K562 (cell line): Measurements from ENCODE around the gene PCCA. TPM values are rescaled to one million over a fixed set of nuclear protein-coding genes. Genes with fewer than 3 reads are reported as not detected.

Experiments used
- ATAC-seq: fragments of 200-7000 bp; cut with Tn5 transposase; 3 replicates; pipeline ENCODE4 v1.9.1; 2020; ENCODE audit warnings: moderate library complexity
- BruUV-seq: library from RNA; stranded (reverse); fragments of 400-500 nt; replicated peaks from 2 replicates; lab custom pipeline; 2021; lab: Mats Ljungman, UMichigan
- CTCF ChIA-PET: fragments of 300-600 bp; formaldehyde crosslinking; extraction: SDS; loops from one replicate; lab custom pipeline; 2021; ENCODE audit warnings: low intra/inter-chr PET ratio; lab: Yijun Ruan, JAX
- POLR2A ChIA-PET: fragments of 300-600, 350-650 bp; sonication (Branson Sonifier 250); formaldehyde crosslinking; extraction: SDS; loops from one replicate; lab custom pipeline; 2021; ENCODE audit warnings: antibody characterized with exemption, inconsistent platforms; lab: Yijun Ruan, JAX
- DNase-seq, 4 experiments: peaks; one replicate each; pipeline versions ENCODE4 v3.0.0 to v3.0.0-alpha.2; 2011 to 2018; ENCODE audit warnings: low spot score in 3 of 4, mixed read lengths in 3 of 4; ENCODE audit errors: extremely low read depth in 1 of 4
- FAIRE-seq: peaks from 2 replicates; lab custom pipeline; 2011; peaks lifted over from hg19 to GRCh38; lab: Jason Lieb, UNC
- H2AFZ ChIP-seq: 2 replicates; pipeline ENCODE4 v1.6.0; 2011; ENCODE audit warnings: low read depth, low read length, control low read depth, inconsistent platforms
- H3K27ac ChIP-seq: fragments of 200-600 bp; 3 replicates; pipeline ENCODE4 v1.8.0; 2011; ENCODE audit warnings: low read depth, mild to moderate bottlenecking, control low read depth, inconsistent platforms, low read length, moderate library complexity, mixed read lengths; ENCODE audit errors: extremely low read depth
- H3K27me3 ChIP-seq, 2 experiments: fragments of 300-600 bp in 1 of 2; 2 replicates in 1 of 2; 3 replicates in 1 of 2; pipeline versions ENCODE4 v1.6.0 to v1.8.0; 2011; ENCODE audit warnings: inconsistent platforms in 2 of 2, low read length in 2 of 2, mild to moderate bottlenecking in 1 of 2, mixed read lengths in 1 of 2, moderate library complexity in 1 of 2; ENCODE audit not compliant: control insufficient read depth in 2 of 2, insufficient read depth in 2 of 2
- H3K36me3 ChIP-seq: fragments of 300-600 bp; 3 replicates; pipeline ENCODE4 v1.8.0; 2011; ENCODE audit warnings: mild to moderate bottlenecking, low read length, inconsistent platforms; ENCODE audit not compliant: control insufficient read depth, insufficient read depth
- H3K4me1 ChIP-seq, 2 experiments: fragments of 200-600 bp in 1 of 2; replicated peaks in 1 of 2; 2 replicates in 1 of 2; 3 replicates in 1 of 2; pipeline versions ENCODE4 v1.5.1 to v1.8.0; 2011; ENCODE audit warnings: inconsistent platforms in 2 of 2, low read length in 2 of 2, mild to moderate bottlenecking in 1 of 2, mixed read lengths in 1 of 2, moderate library complexity in 1 of 2; ENCODE audit not compliant: control insufficient read depth in 2 of 2, insufficient read depth in 2 of 2
- H3K4me2 ChIP-seq: 2 replicates; pipeline ENCODE4 v1.6.1; 2011; ENCODE audit warnings: low read length, control low read depth, inconsistent platforms, mixed read lengths; ENCODE audit not compliant: insufficient read depth
- H3K4me3 ChIP-seq: fragments of 200-600 bp; sonication (generic), shearing (Covaris generic); 2 replicates; pipeline ENCODE4 v1.5.1; 2016; ENCODE audit warnings: control low read depth, inconsistent platforms
- H3K79me2 ChIP-seq: fragments of 200-600 bp; 3 replicates; pipeline ENCODE4 v1.8.0; 2011; ENCODE audit warnings: low read length, inconsistent platforms; ENCODE audit not compliant: control insufficient read depth, insufficient read depth
- H3K9ac ChIP-seq, 2 experiments: 2 replicates each; pipeline versions ENCODE4 v1.6.0 to v1.6.1; 2011; ENCODE audit warnings: low read depth in 2 of 2, low read length in 2 of 2, control low read depth in 1 of 2, inconsistent platforms in 1 of 2, mild to moderate bottlenecking in 1 of 2, mixed read lengths in 1 of 2; ENCODE audit not compliant: insufficient read depth in 1 of 2
- H3K9me1 ChIP-seq: one replicate; pipeline ENCODE4 v1.6.0; 2011; ENCODE audit warnings: inconsistent platforms, mild to moderate bottlenecking, low read length, moderate library complexity; ENCODE audit not compliant: control insufficient read depth, insufficient read depth
- H3K9me3 ChIP-seq: replicated peaks from 2 replicates; pipeline ENCODE4 v1.5.1; 2011; ENCODE audit warnings: low read depth, low read length, inconsistent platforms; ENCODE audit not compliant: control insufficient read depth, insufficient read depth
- H4K20me1 ChIP-seq: replicated peaks from 2 replicates; pipeline ENCODE4 v1.6.1; 2011; ENCODE audit warnings: low read length, inconsistent platforms, mixed read lengths; ENCODE audit not compliant: control insufficient read depth, insufficient read depth
- ARHGAP35 ChIP-seq: fragments of 450-650 bp; IDR thresholded peaks from 2 replicates; pipeline ENCODE4 v1.6.1; 2018; ENCODE audit not compliant: partially characterized antibody
- FOXJ2 ChIP-seq: fragments of 200-800 bp; sonication (Bioruptor generic); IDR thresholded peaks from 2 replicates; pipeline ENCODE4 v1.6.1; 2016; ENCODE audit warnings: missing genetic modification characterization, missing compliant biosample characterization
- FOXJ3 ChIP-seq: sonication (generic); formaldehyde crosslinking; IDR thresholded peaks from 2 replicates; pipeline ENCODE4 v1.4.0; 2020; ENCODE audit warnings: mild to moderate bottlenecking, missing genetic modification reagents
- GABPB2 ChIP-seq: fragments of 250-450 bp; sonication (Bioruptor Pico); conservative IDR thresholded peaks from 2 replicates; pipeline ENCODE4 v1.5.1; 2021; ENCODE audit warnings: mild to moderate bottlenecking
- GTF2A2 ChIP-seq: IDR thresholded peaks from 2 replicates; pipeline ENCODE4 v1.6.1; 2016; ENCODE audit warnings: mild to moderate bottlenecking, missing genetic modification characterization, missing compliant biosample characterization
- KAT2B ChIP-seq: IDR thresholded peaks from one replicate; pipeline ENCODE4 v1.6.1; 2012; ENCODE audit warnings: low read depth, mild to moderate bottlenecking, control low read depth, inconsistent platforms, low read length, moderate library complexity
- LEF1 ChIP-seq: fragments of 450-650 bp; IDR thresholded peaks from 2 replicates; pipeline ENCODE4 v1.6.1; 2016; ENCODE audit warnings: mild to moderate bottlenecking
- MEF2A ChIP-seq: IDR thresholded peaks from 2 replicates; pipeline ENCODE4 v1.6.1; 2011; ENCODE audit warnings: low read depth, mild to moderate bottlenecking, low read length, moderate library complexity; ENCODE audit not compliant: control insufficient read depth
- NCOA1 ChIP-seq: fragments of 450-650 bp; IDR thresholded peaks from 2 replicates; pipeline ENCODE4 v1.6.1; 2016; ENCODE audit warnings: low read depth
- RBFOX2 ChIP-seq: fragments of 200-400 bp; formaldehyde crosslinking; IDR thresholded peaks from 2 replicates; pipeline ENCODE4 v1.6.1; 2017; ENCODE audit warnings: low read depth, mild to moderate bottlenecking, low read length, moderate library complexity
- STAT5B ChIP-seq: fragments of 250-450 bp; sonication (Bioruptor Pico); IDR thresholded peaks from 2 replicates; pipeline ENCODE4 v1.8.0; 2021; ENCODE audit warnings: mild to moderate bottlenecking, inconsistent platforms
- ZNF282 ChIP-seq: sonication (generic); formaldehyde crosslinking; IDR thresholded peaks from 2 replicates; pipeline ENCODE4 v1.8.1; 2023; ENCODE audit warnings: missing genetic modification reagents
- ZNF316 ChIP-seq: fragments of 450-650 bp; IDR thresholded peaks from 2 replicates; pipeline ENCODE4 v1.6.1; 2016
- ZNF445 ChIP-seq: fragments of 250-450 bp; sonication (Bioruptor Pico); IDR thresholded peaks from 2 replicates; pipeline ENCODE4 v1.4.0; 2020; ENCODE audit warnings: low read depth, mild to moderate bottlenecking, moderate library complexity
- ZSCAN32 ChIP-seq: fragments of 450-650 bp; formaldehyde crosslinking; IDR thresholded peaks from 2 replicates; pipeline ENCODE4 v1.4.0; 2020; ENCODE audit warnings: mild to moderate bottlenecking, moderate library complexity
- WGBS: fragments of 100-300 bp; shearing (Covaris generic); methylation state at CpG from one replicate; pipeline ENCODE4 v1.1.6; 2016; ENCODE audit warnings: low coverage, mixed read lengths; ENCODE audit not compliant: insufficient coverage; ENCODE audit errors: missing lambda C conversion rate; 5-methylcytosine and 5-hydroxymethylcytosine counted together
- in situ Hi-C: fragments of 300-500 bp; cut with MboI; formaldehyde crosslinking; loops from 4 replicates; pipeline ENCODE4 v1.15.0; 2018; ENCODE audit warnings: inconsistent platforms, mixed read lengths
- intact Hi-C: fragments of 100-400 bp; cut with micrococcal nuclease; formaldehyde crosslinking; loops from 2 replicates; pipeline ENCODE4 v1.14.2; 2022
- polyA plus RNA-seq, 8 experiments: library from polyadenylated mRNA; depleted of rRNA in 4 of 8; stranded (reverse) in 5 of 8; unstranded in 3 of 8; fragments of >200 nt; fragmentation: Nextera tagmentation in 2 of 8; fragmentation: Illumina TruSeq in 1 of 8; extraction: Ambion mirVana in 2 of 8; extraction: Trizol in 1 of 8; gene quantifications; 2 replicates each; pipeline versions ENCODE4 v1.2.1 to v1.2.3, GENCODE V29; 2011 to 2014; ENCODE audit warnings: inconsistent platforms in 1 of 8, missing spikeins in 1 of 8
- total RNA-seq, 7 experiments: library from RNA; depleted of rRNA in 6 of 7; stranded (reverse); fragments of >200 nt in 6 of 7; fragmentation: Illumina TruSeq in 2 of 7; extraction: Trizol in 2 of 7; gene quantifications; 2 replicates each; pipeline versions ENCODE4 v1.2.1 to v1.2.3, GENCODE V29; 2011 to 2021; ENCODE audit warnings: low replicate concordance in 1 of 7
- TF ChIP-seq, protein P1 (sequence below): fragments of 450-650 bp; IDR thresholded peaks from 2 replicates; pipeline ENCODE4 v1.6.1; 2014; ENCODE audit warnings: low read depth, mild to moderate bottlenecking, moderate library complexity, borderline replicate concordance
- TF ChIP-seq, protein P2 (sequence below): fragments of 450-650 bp; formaldehyde crosslinking; IDR thresholded peaks from 2 replicates; pipeline ENCODE4 v1.4.0; 2022; ENCODE audit warnings: mild to moderate bottlenecking, moderate library complexity
- TF ChIP-seq, protein P3 (sequence below): fragments of 250-450 bp; sonication (Bioruptor Pico); IDR thresholded peaks from 2 replicates; pipeline ENCODE4 v1.9.0; 2021; ENCODE audit warnings: mild to moderate bottlenecking, inconsistent platforms
- TF ChIP-seq, protein P4 (sequence below): sonication (generic); formaldehyde crosslinking; IDR thresholded peaks from 2 replicates; pipeline ENCODE4 v1.8.0; 2022; ENCODE audit warnings: mild to moderate bottlenecking, missing genetic modification reagents

PCCA gene
- total and polyA plus RNA-seq, 9 of the 15 experiments (the other 6 are each of a cell fraction or from before 2014, with no cell fraction given), result 5.2 to 14.1 (median 9.7) TPM

DNA sequence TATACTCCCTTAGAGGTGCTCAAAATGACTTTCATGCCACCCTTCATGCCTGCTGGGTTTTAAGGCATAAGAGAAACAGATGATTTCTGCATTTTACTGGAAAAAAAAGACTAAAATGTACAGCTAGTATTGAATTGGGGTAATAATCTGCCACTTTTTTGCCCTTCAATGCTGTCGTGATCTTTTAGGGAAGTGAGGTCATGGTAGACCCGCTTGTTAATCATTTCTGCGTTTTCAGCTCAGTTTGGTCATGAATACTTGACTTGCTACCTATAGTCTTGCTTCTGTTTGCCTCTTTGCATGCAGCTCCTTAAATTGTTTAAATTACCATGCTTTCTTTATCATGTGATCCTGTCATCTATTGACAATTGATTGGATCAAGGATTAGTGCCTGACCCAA, 90.4 kb downstream of the PCCA start:
- in situ Hi-C loops, result no loop called here
- TF ChIP-seq FOXJ3 (no peak), GTF2A2 (no peak), STAT5B (CRISPR knock-in tag) (no peak), ARHGAP35 (no peak), MEF2A (no peak), KAT2B (no peak), GABPB2 (CRISPR knock-in tag) (no peak), ZNF316 (no peak), ZNF282 (CRISPR knock-in tag) (no peak), ZNF445 (CRISPR knock-in tag) (no peak), NCOA1 (no peak), RBFOX2 (no peak), FOXJ2 (tag) (no peak), ZSCAN32 (no peak), LEF1 (no peak)
- TF ChIP-seq, protein P1, sequence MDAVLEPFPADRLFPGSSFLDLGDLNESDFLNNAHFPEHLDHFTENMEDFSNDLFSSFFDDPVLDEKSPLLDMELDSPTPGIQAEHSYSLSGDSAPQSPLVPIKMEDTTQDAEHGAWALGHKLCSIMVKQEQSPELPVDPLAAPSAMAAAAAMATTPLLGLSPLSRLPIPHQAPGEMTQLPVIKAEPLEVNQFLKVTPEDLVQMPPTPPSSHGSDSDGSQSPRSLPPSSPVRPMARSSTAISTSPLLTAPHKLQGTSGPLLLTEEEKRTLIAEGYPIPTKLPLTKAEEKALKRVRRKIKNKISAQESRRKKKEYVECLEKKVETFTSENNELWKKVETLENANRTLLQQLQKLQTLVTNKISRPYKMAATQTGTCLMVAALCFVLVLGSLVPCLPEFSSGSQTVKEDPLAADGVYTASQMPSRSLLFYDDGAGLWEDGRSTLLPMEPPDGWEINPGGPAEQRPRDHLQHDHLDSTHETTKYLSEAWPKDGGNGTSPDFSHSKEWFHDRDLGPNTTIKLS, result no peak
- TF ChIP-seq, protein P2, sequence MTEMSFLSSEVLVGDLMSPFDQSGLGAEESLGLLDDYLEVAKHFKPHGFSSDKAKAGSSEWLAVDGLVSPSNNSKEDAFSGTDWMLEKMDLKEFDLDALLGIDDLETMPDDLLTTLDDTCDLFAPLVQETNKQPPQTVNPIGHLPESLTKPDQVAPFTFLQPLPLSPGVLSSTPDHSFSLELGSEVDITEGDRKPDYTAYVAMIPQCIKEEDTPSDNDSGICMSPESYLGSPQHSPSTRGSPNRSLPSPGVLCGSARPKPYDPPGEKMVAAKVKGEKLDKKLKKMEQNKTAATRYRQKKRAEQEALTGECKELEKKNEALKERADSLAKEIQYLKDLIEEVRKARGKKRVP (CRISPR knock-in tag), result no peak
- TF ChIP-seq, protein P3, sequence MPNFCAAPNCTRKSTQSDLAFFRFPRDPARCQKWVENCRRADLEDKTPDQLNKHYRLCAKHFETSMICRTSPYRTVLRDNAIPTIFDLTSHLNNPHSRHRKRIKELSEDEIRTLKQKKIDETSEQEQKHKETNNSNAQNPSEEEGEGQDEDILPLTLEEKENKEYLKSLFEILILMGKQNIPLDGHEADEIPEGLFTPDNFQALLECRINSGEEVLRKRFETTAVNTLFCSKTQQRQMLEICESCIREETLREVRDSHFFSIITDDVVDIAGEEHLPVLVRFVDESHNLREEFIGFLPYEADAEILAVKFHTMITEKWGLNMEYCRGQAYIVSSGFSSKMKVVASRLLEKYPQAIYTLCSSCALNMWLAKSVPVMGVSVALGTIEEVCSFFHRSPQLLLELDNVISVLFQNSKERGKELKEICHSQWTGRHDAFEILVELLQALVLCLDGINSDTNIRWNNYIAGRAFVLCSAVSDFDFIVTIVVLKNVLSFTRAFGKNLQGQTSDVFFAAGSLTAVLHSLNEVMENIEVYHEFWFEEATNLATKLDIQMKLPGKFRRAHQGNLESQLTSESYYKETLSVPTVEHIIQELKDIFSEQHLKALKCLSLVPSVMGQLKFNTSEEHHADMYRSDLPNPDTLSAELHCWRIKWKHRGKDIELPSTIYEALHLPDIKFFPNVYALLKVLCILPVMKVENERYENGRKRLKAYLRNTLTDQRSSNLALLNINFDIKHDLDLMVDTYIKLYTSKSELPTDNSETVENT (CRISPR knock-in tag), result no peak
- TF ChIP-seq, protein P4, sequence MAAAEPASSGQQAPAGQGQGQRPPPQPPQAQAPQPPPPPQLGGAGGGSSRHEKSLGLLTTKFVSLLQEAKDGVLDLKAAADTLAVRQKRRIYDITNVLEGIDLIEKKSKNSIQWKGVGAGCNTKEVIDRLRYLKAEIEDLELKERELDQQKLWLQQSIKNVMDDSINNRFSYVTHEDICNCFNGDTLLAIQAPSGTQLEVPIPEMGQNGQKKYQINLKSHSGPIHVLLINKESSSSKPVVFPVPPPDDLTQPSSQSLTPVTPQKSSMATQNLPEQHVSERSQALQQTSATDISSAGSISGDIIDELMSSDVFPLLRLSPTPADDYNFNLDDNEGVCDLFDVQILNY (CRISPR knock-in tag), result no peak

More for the DNA sequence above, 90.4 kb downstream of the PCCA start:
- no peak overlapping the region for H3K4me3 ChIP-seq
- DNase-seq (no peak), ATAC-seq (no peak), FAIRE-seq (no peak)
- no peaks in the 10 kb centered on the region for H3K36me3 ChIP-seq
- no peak overlapping the region for H3K27ac ChIP-seq
- CTCF ChIA-PET, result interaction anchor here (0.6 kb wide), 1 partner anchor 18 kb away, joined by 3 read pairs; no protein-coding TSS in a partner anchor
- no peak overlapping the region for H2AFZ ChIP-seq
- H3K27me3 ChIP-seq, result no peaks in the 10 kb centered on the region
- H3K9me3 ChIP-seq, result no peaks in the 10 kb centered on the region
- BruUV-seq, result no TSS peak
- no peak overlapping the region for H3K4me2 ChIP-seq
- H3K4me1 ChIP-seq, result no peaks in the 10 kb centered on the region
- H3K9ac ChIP-seq, result no peak overlapping the region
- WGBS, result 11% methylated on average over 3 of the region's 3 CpGs
- no peaks in the 10 kb centered on the region for H3K9me1 ChIP-seq
- H3K79me2 ChIP-seq, result no peaks in the 10 kb centered on the region
- H4K20me1 ChIP-seq, result no peaks in the 10 kb centered on the region; the same call in 1 of the 2 replicates
- intact Hi-C loops, result no loop called here
- POLR2A ChIA-PET, result no interaction called here
